K562 (cell line): ENCODE results near the gene CPED1.

Experiments used
- ESRRA ChIP-seq: fragments of 450-650 bp; IDR thresholded peaks from 2 replicates; pipeline ENCODE4 v1.6.1; 2014; ENCODE audit warnings: low read depth, mild to moderate bottlenecking, moderate library complexity, borderline replicate concordance
- KLF16 ChIP-seq: IDR thresholded peaks from 2 replicates; pipeline ENCODE4 v1.6.1; 2016; ENCODE audit warnings: antibody characterized with exemption

- TF ChIP-seq ESRRA (no peak), KLF16 (no peak)
Observed at GRCh38 chr7:121020249-121020988, 31.9 kb downstream of the CPED1 start.
